ENCODE results near the gene GNB1. TPM values are rescaled to one million over a fixed set of nuclear protein-coding genes. Genes with fewer than 3 reads are reported as not detected.
A peak's percentile ranks its signal among the peaks of the same experiment; 100 is the strongest.

Gene GNB1
- total RNA-seq, 6 donors from 2014 or later: 126 to 386 (median 173) TPM

- Histone ChIP-seq H3K4me3 (no peak overlapping the region), H3K36me3 (peaks cover 53 to 94% (median 85%) of the 10 kb centered on the region in 4 donors)
- WGBS, 2 donors: 84 to 87% methylated on average over 21 to 24 of the region's 25 CpGs
Observed at GRCh38 chr1:1788646-1789431, 102.0 kb downstream of the GNB1 start.

DNA sequence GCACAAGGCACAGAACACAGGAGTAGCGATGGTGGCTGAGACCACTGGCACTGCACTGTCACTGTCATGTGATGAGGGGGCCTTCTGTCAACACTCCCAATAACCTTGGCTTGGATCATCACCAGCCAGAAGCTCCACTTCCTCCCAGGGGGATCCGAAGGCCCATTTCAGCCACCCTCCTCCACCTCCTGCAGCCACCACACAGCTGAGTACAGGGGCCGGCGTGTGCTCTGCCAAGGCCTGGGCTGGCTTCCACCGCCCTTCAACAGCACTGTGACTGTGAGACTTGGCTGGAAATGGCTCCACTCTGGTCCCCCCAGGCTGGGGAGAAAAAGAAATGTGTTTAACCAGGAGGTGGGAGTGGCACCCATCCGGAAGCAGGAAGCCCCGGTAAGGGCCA lies 102.8 kb downstream of the GNB1 start:
- Histone ChIP-seq H3K36me3 (peaks cover 50 to 87% (median 79%) of the 10 kb centered on the region in 4 donors), H3K27ac (no peak overlapping the region)
- peak in 1 of 2 donors; percentile 35 for ATAC-seq (ENCODE audit: low FRiP score in 2 of 2)

More at GRCh38 chr1:1788646-1789431, 102.0 kb downstream of the GNB1 start:
- ATAC-seq (ENCODE audit: low FRiP score in 2 of 2) (no peak), DNase-seq (no peak)
- TF ChIP-seq CTCF (IDR thresholded peaks at IDR 0.05) (peak in 1 of 6 experiments; percentile 19), POLR2A (IDR thresholded peaks at IDR 0.05) (no peak), POLR2AphosphoS5 (IDR thresholded peaks at IDR 0.05) (no peak), EP300 (IDR thresholded peaks at IDR 0.05) (no peak)
- Histone ChIP-seq H3K9me3 (no peaks in the 10 kb centered on the region), H3K27me3 (no peaks in the 10 kb centered on the region), H3K27ac (peak overlapping the region in 1 of 4 donors; percentile 18), H3K4me1 (peaks cover 0 to 3% (median 0%) of the 10 kb centered on the region in 4 donors)

GRCh38 chr1:1786836-1787605 lies 103.9 kb downstream of the GNB1 start:
- no peak for ATAC-seq (ENCODE audit: low FRiP score in 2 of 2)
- H3K27me3 ChIP-seq: no peaks in the 10 kb centered on the region
- peak in 1 of 2 donors; percentile 43 for DNase-seq
- H3K4me3 ChIP-seq: no peak overlapping the region
- H3K36me3 ChIP-seq: peaks cover 47 to 76% (median 71%) of the 10 kb centered on the region in 4 donors
- no peaks in the 10 kb centered on the region for H3K9me3 ChIP-seq
- WGBS, 2 donors: 94 to 95% methylated on average over 20 of the region's 20 CpGs
- H3K4me1 ChIP-seq: peaks cover 15 to 21% (median 17%) of the 10 kb centered on the region in 4 donors
- H3K27ac ChIP-seq: no peak overlapping the region
- TF ChIP-seq POLR2A (IDR thresholded peaks at IDR 0.05) (no peak), POLR2AphosphoS5 (IDR thresholded peaks at IDR 0.05) (no peak), CTCF (IDR thresholded peaks at IDR 0.05) (no peak), EP300 (IDR thresholded peaks at IDR 0.05) (no peak)

More for the DNA sequence above, 102.8 kb downstream of the GNB1 start:
- H3K27me3 ChIP-seq: no peaks in the 10 kb centered on the region
- no peak for DNase-seq
- 72 to 86% methylated on average over 4 to 7 of the region's 7 CpGs for WGBS, 2 donors
- TF ChIP-seq POLR2A (IDR thresholded peaks at IDR 0.05) (no peak), CTCF (IDR thresholded peaks at IDR 0.05) (no peak), POLR2AphosphoS5 (IDR thresholded peaks at IDR 0.05) (no peak), EP300 (IDR thresholded peaks at IDR 0.05) (no peak)
- no peaks in the 10 kb centered on the region for H3K9me3 ChIP-seq
- H3K4me1 ChIP-seq: peaks cover 4 to 10% (median 6%) of the 10 kb centered on the region in 4 donors
- H3K4me3 ChIP-seq: no peak overlapping the region

GRCh38 chr1:1785666-1786065 lies 105.2 kb downstream of the GNB1 start:
- Histone ChIP-seq H3K36me3 (peaks cover 47 to 63% (median 58%) of the 10 kb centered on the region in 4 donors), H3K4me1 (peaks cover 28 to 34% (median 31%) of the 10 kb centered on the region in 4 donors), H3K4me3 (no peak overlapping the region), H3K9me3 (no peaks in the 10 kb centered on the region), H3K27ac (no peak overlapping the region), H3K27me3 (no peaks in the 10 kb centered on the region)
- 88 to 91% methylated on average over 10 of the region's 10 CpGs for WGBS, 2 donors
- TF ChIP-seq POLR2AphosphoS5 (IDR thresholded peaks at IDR 0.05) (no peak), EP300 (IDR thresholded peaks at IDR 0.05) (no peak), CTCF (IDR thresholded peaks at IDR 0.05) (no peak), POLR2A (IDR thresholded peaks at IDR 0.05) (no peak)
- DNase-seq: no peak
- ATAC-seq (ENCODE audit: low FRiP score in 2 of 2): no peak

Data from upper lobe of left lung (tissue), 6 donors.